ENCODE measurements around the gene UBR7. TPM values are rescaled to one million over a fixed set of nuclear protein-coding genes. Genes with fewer than 3 reads are reported as not detected.

UBR7 gene
- total RNA-seq, 1 experiment from 2014 or later = 23.9 TPM

GRCh38 chr14:93200553-93200952 lies 6.5 kb upstream of the UBR7 start:
- ChIA-PET CTCF (no interaction called here), RAD21 (ENCODE audit: low non-redundant PET in 1 of 2, low total read pairs in 2 of 2, uncharacterized antibody in 2 of 2, unreplicated experiment in 2 of 2) (no interaction called here), POLR2A (no interaction called here)
- TF ChIP-seq MAX (IDR thresholded peaks at IDR 0.05) = no peak
- TF ChIP-seq ZBTB33 (IDR thresholded peaks at IDR 0.05; ENCODE audit: extremely low read depth, insufficient replicate concordance, low read length) = no peak
- TF ChIP-seq FOSL1 (IDR thresholded peaks at IDR 0.05; ENCODE audit: low read depth) = no peak
- no peak for TF ChIP-seq EZH2phosphoT487 (IDR thresholded peaks at IDR 0.05; ENCODE audit: borderline replicate concordance)
- no peak for TF ChIP-seq YY1 (IDR thresholded peaks at IDR 0.05; ENCODE audit: extremely low read depth, insufficient replicate concordance, low read depth, low read length)
- TF ChIP-seq POLR2AphosphoS5 (IDR thresholded peaks at IDR 0.05; ENCODE audit: low read depth, low read length) = no peak
- TF ChIP-seq RAD21 (IDR thresholded peaks at IDR 0.05; ENCODE audit: low read depth) = no peak
- TF ChIP-seq POLR2A (IDR thresholded peaks at IDR 0.05; ENCODE audit: borderline replicate concordance, extremely low read depth, insufficient read depth, insufficient read length) = no peak
- TF ChIP-seq ATF3 (IDR thresholded peaks at IDR 0.05) = no peak
- Histone ChIP-seq H2AFZ (ENCODE audit: low read depth, low read length, poor library complexity, severe bottlenecking) (no peak overlapping the region), H3K27me3 (ENCODE audit: insufficient read depth, low read length) (no peaks in the 10 kb centered on the region), H3K4me3 (replicated peaks in 1 of 2; ENCODE audit: low read depth in 1 of 2, low read length in 2 of 2) (no peak overlapping the region), H3K4me2 (ENCODE audit: low read length) (no peak overlapping the region), H3K9me2 (ENCODE audit: insufficient read depth) (no peaks in the 10 kb centered on the region), H3K4me1 (ENCODE audit: control insufficient read depth in 1 of 2, insufficient read depth in 2 of 2, low read length in 2 of 2) (peaks cover under 1 to 14% of the 10 kb centered on the region in 2 experiments; a peak in 3 of 4 replicates), H3K9me3 (ENCODE audit: control insufficient read depth in 1 of 2, insufficient read depth in 1 of 2, low read depth in 1 of 2, low read length in 2 of 2) (no peaks in the 10 kb centered on the region), H3K9ac (ENCODE audit: low read length) (no peak overlapping the region), H3K79me2 (ENCODE audit: insufficient read depth, low read length) (peaks cover 31% of the 10 kb centered on the region), H3K36me3 (ENCODE audit: control insufficient read depth in 1 of 2, insufficient read depth in 2 of 2, low read length in 2 of 2) (no peaks in the 10 kb centered on the region), H3K27ac (ENCODE audit: low read depth, low read length) (no peak overlapping the region), H4K20me1 (ENCODE audit: insufficient read depth) (no peaks in the 10 kb centered on the region)
- no peak for DNase-seq (ENCODE audit: low read depth, low spot score)
- no TSS peak for BruUV-seq (replicated peaks)
- no peak; the same call in 1 of the 2 replicates for ATAC-seq
- intact Hi-C loops (cut with micrococcal nuclease) = no loop called here
